GM19324 (cell line): Measurements from ENCODE around the gene CEP63.
"Not testable (repeated sequence)": the region's sequence is repeated elsewhere in the genome, so short reads cannot be mapped to it uniquely, and the experiment has no call there.

Experiments used
- ATAC-seq: cut with Tn5 transposase; IDR thresholded peaks from one replicate; pipeline ENCODE4 v1.9.1; 2021; ENCODE audit warnings: mild to moderate bottlenecking, moderate library complexity; ENCODE audit not compliant: unreplicated experiment, low FRiP score

Gene CEP63

DNA sequence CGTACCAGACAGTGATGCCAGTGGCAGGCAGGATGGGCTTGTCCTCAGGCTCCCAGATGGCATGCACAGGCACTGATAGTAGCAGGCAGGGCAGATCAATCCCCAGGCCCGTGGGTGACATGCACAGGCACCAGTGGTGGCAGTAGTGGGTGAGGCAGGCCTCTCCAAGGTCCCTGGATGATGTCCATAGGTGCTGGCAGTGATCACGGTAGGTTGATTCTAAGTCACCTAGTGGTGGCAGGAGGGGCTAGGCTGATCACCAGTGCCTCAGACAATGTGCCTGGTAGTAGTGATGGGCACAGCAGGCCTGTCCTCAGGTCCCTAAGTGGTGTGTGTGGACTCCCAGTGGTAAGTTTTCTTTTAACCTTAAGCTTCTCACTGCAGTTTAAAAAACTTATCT, 19.6 kb downstream of the CEP63 start:
- no peak for ATAC-seq

DNA sequence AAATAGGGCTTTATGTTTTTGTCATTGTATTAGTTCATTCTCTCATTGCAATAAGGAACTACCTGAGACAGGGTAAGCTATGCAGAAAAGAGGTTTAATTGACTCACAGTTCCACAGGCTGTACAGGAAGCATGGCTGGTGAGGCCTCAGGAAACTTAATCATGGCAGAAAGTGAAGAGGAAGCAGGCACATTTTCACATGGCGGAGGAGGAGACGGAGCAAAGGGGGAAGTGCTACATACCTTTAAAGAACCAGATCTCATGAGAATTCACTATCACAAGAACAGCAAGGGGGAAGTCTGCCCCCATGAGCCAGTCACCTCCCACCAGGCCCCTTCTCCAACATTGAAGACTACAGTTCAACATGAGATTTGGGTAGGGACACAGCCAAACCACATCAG, 25.6 kb downstream of the CEP63 start:
- no peak for ATAC-seq

DNA sequence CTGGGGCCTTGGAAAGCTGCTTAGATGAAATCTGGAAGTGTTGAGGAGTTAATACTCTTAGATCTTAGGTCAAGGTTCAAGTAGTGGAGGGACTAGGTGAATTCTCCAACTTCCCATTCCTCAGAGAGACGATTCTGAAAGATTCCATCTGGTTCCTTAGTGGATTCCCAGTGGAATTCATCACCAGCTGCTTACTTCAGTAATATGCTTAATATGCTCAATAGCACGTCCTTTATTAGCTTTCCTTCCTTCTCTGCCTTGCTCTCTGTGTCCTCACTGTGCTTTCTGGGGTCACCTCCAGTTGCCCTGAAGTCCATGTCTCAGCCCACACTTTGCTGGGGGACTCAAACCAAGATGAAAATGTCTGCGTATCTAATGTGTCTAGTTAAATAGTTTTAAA, 31.0 kb downstream of the CEP63 start:
- ATAC-seq, result no peak

DNA sequence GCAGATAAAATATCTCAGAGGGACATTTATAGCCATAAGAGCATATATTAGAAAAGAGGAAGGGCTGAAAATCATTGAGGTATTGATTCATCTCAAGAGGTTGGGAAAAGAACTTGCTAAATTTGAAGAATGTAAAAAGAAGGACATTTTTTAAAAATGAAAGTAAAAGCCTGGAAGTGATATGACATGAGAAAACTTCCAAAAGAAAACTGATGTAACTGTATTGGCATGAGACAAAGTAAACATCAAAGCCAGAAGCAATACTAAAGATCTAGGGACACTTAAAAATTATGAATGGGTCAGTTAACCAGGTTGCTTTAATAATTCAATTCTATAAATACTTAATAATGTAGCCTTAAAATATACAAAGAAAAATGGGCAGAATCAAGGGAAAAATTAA, 31.9 kb downstream of the CEP63 start:
- no peak for ATAC-seq

DNA sequence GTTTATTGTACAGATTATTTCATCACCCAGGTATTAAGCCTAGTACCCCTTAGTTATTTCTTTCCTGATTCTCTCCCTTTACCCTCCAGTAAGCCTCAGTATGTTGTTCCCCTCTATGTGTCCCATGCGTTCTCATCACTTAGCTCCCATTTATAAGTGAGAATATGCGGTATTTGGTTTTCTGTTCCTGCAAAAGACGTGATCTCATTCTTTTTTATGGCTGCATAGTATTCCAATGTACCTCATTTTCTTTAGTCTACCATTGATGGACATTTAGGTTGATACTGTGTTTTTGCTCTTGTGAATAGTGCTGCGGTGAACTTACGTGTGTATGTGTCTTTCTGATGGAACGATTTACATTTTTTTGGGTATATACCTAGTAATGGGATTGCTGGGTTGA, 36.7 kb downstream of the CEP63 start:
- no peak for ATAC-seq

DNA sequence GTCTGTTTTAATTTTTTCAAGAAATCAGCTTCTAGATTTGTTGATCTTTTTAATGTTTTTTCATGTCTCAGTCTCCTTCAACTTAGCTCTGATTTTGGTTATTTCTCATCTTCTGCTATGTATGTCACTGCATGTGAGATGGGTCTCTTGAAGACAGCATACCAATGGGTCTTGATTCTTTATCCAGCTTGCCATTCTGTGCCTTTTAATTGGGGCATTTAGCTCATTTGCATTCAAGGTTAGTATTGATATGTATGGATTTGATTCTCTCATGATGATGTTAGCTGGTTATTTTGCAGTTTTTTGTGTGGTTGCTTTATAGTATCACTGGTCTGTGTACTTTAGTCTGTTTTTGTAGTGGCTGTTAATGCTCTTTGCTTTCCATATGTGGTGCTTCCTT, 39.4 kb downstream of the CEP63 start:
- no peak for ATAC-seq

DNA sequence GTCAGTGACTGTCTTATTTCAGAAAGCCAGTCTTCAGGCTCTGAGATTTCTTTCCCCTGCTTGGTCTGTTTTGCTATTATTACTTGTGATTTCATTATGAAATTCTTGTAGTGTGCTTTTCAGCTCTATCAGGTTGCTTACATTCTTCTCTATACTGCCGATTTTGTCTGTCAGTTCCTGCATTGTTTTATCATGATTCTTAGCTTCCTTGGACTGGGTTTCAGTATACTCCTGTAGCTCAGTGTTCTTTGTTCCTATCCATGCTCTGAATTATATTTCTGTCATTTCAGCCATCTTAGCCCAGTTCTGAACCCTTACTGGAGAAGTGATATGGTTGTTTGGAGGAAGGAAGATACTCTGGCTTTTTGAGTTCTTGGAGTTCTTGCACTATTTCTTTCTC, 40.5 kb downstream of the CEP63 start:
- no peak for ATAC-seq

DNA sequence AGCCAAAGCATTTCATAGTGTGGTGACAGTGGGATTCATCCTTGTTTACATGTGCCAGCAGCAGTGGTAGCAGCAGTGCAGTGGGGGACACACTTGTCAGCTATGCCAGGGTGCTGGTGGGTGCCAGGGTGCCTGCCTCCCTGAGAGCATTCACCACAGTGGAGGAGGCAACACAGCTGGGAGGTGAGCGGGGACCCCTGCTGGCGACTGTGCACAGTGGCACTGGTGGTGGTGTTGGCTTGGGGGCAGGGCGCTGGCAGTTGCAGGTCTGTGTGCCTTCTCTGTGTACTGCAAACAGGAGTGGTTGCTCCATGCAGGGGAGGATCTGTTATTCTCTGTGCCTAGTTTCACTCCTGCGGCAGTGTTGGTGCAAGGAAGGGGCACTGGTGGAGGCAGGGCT, 41.2 kb downstream of the CEP63 start:
- no peak for ATAC-seq

DNA sequence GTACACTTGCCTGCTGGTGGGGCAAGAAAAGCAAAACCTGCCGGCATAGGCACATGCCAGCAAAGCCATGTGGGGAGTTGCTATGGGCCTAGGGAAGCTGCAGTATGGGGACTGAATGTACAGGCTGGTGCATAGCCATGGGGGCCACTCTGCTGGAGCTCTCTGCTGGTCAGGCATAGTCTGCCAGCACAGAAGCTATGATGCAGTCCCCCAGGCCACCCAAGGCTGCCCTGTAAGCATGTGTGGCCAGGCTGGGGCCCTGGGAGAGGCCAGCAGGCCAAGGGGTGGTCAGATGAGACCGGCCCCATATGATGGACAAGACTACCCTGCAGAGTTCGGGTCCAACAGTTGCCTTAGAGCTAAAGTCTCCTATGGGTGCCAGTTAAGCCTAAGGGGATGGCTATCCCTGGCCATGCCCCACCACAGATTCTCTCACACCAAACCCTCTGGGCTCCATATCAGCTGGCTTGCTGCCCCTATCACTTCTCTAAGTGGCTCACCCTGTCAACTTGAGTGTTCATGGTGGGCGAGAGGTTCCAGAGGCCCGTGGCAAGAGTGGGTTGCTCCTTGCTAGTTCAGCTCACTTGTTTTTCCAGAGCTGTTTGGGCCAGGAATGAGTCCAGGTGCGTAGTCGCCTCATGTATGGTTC, 41.8 kb downstream of the CEP63 start:
- ATAC-seq, result no peak

DNA sequence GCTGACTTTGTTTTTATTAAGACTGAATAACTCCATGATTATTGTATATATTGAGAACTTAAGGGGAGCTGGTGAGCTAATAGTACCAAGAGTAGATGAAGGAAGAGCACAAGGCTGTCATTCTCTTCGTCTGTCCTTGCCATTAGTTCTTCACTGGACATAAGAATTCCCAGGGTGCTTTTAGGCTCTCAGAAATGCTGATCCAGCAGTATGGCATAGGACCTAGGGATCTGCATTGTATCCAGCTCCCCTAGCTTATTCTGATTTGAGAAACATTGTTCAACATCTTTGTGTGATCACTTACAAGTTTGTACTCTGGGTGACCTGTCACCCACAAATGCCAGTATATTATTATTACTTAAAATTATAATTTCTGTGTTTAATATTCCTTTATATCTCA, 47.6 kb downstream of the CEP63 start:
- ATAC-seq, result no peak

DNA sequence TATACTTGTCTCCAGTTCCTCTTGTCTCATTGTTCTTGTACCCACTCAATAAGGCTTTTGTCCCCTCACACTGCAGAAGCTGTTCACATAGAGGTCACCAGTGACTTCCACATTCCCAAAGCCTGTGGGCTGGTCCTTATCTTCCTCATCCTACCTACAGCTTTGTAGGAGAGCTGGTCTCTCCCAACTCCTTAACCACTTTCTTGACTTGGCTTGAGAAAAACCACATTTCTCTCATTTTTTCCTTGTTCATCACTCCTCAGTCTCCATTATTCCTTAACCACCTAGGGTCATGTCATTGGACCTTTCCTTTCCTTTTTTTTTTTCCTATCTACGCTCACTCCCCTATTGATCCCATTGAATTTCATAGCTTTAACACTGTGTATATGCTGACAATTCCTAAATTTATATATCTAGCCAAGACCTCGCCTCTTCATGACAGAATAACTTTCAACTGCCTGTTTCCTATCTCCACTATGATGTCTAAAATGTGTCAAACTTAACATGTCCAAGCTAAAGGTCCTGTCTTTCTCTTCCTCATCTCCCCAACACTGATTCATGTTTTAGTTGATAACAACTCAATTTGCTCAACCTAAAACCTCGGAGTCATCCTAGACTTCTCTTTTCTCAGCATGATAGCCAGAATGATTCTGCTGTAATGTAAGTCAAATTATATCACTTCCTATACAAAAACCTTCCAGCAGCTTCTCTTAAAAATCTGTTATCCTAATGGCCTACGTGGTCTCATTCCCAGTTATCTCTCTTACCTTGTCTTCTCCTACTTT, 49.5 kb downstream of the CEP63 start:
- ATAC-seq, result no peak

DNA sequence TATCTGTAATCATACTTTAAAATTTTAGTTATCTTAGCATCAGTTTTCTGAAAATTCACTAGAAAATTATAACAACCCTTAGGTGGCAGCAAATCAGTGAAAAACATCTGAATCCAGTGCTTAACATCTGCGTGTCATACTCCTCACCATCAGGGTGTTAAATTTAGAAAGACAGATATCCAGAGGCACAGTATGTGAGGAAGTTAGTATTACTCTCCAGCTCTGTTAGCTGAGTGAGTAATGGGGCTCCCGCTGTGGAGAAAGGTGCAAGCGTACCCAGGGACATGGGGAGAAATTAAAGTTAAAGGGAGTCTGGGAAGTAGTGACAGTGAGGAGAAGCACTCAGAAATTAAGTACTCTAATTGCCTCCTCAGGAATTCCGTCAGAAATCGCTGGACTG, 50.9 kb downstream of the CEP63 start:
- no peak for ATAC-seq

DNA sequence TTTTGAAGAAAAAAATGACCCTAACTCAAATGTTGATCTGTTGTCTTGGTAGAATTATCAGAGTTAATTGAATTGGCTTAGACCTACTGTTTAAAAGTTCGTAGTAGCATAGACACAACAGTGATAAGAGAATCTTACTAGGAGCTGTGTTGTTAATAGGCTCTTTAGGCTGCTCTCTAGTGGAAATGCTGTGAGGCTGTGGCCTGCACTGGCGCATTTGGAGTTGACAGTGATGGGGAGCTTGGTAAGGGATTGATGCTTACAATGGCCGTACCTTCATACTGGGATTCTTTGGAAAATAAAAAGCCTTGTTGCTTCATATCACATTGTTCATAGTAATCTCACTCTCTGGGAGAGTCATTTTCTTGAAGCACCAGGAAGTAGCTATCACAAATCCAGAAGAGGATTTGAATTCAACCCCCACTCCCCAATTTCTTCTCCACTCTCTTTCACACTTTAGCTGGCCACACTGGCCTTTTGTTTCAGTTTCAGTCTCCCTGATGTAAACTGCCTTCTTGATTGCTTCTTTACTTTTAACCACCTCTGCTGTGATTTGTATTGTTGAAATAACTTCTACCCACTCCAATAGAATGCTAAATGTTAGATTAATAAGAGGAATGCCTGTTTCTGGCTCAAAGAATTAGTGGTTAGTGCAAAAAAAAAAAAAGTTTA, 56.6 kb downstream of the CEP63 start:
- no peak for ATAC-seq

DNA sequence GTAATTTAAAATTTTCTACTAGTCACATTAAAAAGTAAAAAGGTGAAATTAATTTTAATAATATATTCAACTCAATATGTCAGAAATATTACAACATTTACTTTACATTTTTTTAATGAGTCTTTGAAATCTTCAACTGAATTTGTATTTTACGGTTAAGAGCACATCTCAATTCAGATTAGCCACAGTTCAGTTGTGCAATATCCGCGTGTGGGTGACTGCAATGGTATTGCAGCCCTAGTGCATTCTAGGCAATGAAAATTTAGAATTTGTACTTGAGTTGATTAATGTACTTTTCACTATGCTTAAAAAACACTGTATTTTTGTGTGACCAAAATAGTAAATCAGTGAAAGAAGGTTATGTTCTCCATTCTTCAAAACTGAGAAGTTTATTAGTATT, 57.3 kb downstream of the CEP63 start:
- ATAC-seq, result no peak

DNA sequence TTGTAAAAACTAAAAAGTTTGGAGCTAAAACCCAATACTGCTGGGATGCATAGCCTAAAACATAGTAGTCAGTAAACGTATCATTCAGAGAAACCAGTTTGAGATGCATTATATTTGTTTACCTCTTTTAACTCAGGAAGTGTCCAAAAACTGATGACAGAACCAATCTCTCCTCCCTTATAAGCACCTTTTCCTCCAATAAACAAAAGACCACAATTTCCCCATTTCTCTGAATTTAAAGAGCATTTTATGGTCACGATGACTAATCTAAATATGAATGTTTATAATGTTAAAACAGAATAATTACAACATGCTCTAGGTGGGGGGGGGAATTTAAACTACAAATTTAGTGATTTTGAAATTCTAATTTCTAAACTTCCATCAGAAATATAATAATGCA, 58.5 kb downstream of the CEP63 start:
- ATAC-seq, result no peak

DNA sequence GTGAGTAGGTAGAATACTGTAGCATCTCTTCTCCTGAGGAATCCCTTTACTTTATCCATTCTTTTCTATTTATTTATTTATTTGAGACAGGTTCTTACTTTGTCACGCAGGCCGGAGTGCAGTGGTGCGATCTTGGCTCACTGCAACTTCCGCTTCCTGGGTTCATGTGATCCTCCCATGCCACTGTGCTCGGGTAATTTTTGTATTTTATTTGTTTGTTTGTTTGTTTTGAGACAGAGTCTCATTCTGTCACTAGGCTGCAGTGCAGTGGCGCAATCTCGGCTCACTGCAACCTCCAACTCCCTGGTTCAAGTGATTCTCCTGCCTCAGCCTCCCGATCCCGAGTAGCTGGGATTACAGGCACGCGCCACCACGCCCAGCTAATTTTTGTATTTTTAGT, 58.9 kb downstream of the CEP63 start:
- not testable (repeated sequence) for ATAC-seq

DNA sequence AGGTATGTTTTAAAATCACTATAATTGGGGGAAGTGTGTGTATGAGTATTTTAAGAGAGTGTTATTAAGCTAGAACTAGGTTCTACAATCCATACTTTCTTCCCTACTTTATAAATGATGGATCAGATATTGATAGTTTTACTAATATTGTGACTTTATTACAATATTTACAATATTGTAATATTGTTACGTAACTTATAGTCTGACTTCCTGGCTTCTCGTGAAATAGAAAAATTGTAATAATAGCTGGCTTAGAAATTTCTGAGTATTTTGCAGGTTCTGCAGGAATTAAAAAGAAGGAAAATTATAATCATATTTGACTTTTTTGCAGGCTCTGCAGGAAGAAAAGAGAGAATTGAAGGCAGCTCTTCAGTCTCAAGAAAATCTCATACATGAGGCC, 60.0 kb downstream of the CEP63 start:
- no peak for ATAC-seq

DNA sequence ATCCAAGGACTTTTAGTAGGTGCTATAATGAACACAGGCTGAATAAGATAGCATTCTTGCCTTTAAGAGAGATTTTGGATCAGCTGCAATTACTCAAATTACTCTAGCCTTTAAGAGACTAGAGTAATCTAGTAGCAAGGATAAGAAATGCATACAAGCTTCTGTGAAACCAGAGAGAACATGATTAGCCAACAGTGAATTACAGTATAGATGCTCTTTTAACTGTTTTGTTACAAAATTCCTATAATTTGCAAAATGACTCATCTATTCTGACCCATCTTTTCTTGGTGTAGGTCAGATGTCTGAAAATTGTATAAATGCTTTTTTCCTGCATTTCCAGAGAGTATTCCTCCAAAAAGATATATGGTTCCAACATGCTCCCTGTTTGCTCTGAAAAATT, 66.9 kb downstream of the CEP63 start:
- no peak for ATAC-seq

DNA sequence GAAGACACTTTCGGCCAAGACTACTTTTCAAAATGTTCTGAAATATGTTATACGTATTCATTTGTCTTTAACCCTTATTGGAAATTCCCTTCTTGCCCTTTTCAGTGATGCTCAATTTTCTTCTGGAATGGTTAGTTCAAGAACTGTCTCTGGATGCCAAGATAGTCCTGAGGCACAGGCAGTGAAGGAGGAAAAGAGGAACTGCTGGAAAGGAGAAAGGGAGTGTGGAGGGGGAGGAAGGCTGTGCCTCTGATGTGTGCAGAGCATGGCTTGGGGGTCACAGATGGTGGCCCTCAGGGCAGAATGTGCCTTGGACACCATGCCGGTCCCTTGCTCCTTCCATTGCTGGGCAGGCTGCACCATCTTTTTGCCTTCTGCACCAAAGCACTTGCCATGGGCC, 73.7 kb downstream of the CEP63 start:
- ATAC-seq, result no peak

DNA sequence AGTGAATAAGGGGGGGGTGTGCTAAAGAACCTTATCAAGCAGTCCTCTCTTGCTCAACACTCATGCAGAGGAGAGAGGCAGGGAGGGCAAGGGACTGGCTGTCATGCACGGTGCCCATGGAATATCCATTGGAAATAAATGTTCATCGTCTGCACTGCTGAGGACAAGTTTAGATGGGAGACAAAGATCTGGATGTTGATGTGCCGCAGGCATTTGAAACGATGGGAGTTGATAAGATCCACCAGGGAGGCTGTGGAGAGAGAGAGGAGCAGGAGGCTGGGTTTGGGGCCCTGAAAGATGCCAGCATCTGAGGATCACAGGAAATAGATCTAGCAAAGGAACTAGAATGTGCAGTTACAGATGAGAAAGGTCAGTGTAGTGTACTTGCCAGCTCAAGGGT, 76.2 kb downstream of the CEP63 start:
- ATAC-seq, result no peak

DNA sequence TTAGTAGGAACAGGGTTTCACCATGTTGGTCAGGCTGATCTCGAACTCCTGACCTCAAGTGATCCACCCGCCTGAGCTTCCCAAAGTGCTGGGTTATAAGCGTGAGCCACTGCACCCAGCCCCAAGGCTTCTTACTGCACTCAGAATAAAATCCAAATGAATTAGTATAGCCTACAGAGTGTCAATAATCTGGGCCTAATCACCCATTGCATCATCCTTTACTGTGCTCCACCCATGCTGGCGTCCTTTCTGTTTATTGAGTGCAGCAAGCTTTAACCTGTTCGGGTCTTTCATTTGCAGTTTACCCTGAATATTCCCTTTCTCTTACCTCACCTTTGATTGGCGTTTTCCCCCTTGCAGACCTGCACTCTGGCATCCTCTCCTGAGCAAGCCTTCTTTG, 77.7 kb downstream of the CEP63 start:
- ATAC-seq, result no peak

DNA sequence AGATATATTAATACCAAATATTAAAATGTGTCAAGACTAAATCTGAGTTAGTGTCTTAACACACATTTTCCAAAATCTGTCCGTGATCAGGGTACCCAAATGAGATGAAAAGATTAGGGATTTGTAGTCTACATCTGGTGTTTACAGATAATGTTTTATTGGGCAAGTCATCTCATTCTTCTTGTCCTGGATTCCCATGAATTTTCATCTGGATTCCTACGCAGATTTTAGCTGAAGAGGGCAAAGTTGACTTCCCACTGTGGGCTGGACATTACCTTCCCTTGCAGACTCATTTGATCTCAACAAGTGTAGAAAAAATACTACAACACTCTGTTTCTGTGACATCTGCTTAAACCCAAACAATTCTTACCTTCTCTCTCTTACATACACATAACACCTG, 79.1 kb downstream of the CEP63 start:
- ATAC-seq, result no peak
